ENCODE measurements around the gene TXLNG. TPM values are rescaled to one million over a fixed set of nuclear protein-coding genes. Genes with fewer than 3 reads are reported as not detected.
"Not testable (repeated sequence)": the region's sequence is repeated elsewhere in the genome, so short reads cannot be mapped to it uniquely, and the experiment has no call there.

TXLNG gene
- total RNA-seq, 1 donor from 2014 or later = 11.2 TPM

- no peaks in the 10 kb centered on the region for H3K4me1 ChIP-seq
- peaks cover 77% of the 10 kb centered on the region for H3K36me3 ChIP-seq
- H3K27ac ChIP-seq = no peak overlapping the region
- H3K27me3 ChIP-seq (ENCODE audit: low read depth) = no peaks in the 10 kb centered on the region
- no peaks in the 10 kb centered on the region for H3K9me3 ChIP-seq
- DNase-seq (no peak), ATAC-seq (no peak)
- intact Hi-C loops (cut with DNase I) = no loop called here
- H3K4me3 ChIP-seq = no peak overlapping the region
- TF ChIP-seq CTCF (IDR thresholded peaks at IDR 0.05) = no peak
Measured at GRCh38 chrX:16745659-16746058, 40.6 kb upstream of the TXLNG start.

- no peaks in the 10 kb centered on the region for H3K27me3 ChIP-seq (ENCODE audit: low read depth)
- peaks cover 64% of the 10 kb centered on the region for H3K36me3 ChIP-seq
- no peaks in the 10 kb centered on the region for H3K9me3 ChIP-seq
- H3K27ac ChIP-seq = no peak overlapping the region
- no peak overlapping the region for H3K4me3 ChIP-seq
- ATAC-seq (no peak), DNase-seq (no peak)
- H3K4me1 ChIP-seq = no peaks in the 10 kb centered on the region
- intact Hi-C loops (cut with DNase I) = no loop called here
- no peak for TF ChIP-seq CTCF (IDR thresholded peaks at IDR 0.05)
Measured at GRCh38 chrX:16748425-16748824, 37.8 kb upstream of the TXLNG start.

GRCh38 chrX:16750136-16750535, 36.1 kb upstream of the TXLNG start:
- no peak overlapping the region for H3K27ac ChIP-seq
- no peak for TF ChIP-seq CTCF (IDR thresholded peaks at IDR 0.05)
- no peaks in the 10 kb centered on the region for H3K9me3 ChIP-seq
- H3K27me3 ChIP-seq (ENCODE audit: low read depth) = no peaks in the 10 kb centered on the region
- no peak for DNase-seq
- no peaks in the 10 kb centered on the region for H3K4me1 ChIP-seq
- intact Hi-C loops (cut with DNase I) = no loop called here
- peaks cover 60% of the 10 kb centered on the region for H3K36me3 ChIP-seq
- ATAC-seq = no peak
- H3K4me3 ChIP-seq = no peak overlapping the region

GRCh38 chrX:16754019-16754418, 32.2 kb upstream of the TXLNG start:
- peaks cover 65% of the 10 kb centered on the region for H3K36me3 ChIP-seq
- ATAC-seq (no peak), DNase-seq (no peak)

GRCh38 chrX:16756724-16757123, 29.5 kb upstream of the TXLNG start:
- Histone ChIP-seq H3K27ac (no peak overlapping the region), H3K27me3 (ENCODE audit: low read depth) (no peaks in the 10 kb centered on the region), H3K4me1 (no peaks in the 10 kb centered on the region), H3K4me3 (no peak overlapping the region), H3K9me3 (no peaks in the 10 kb centered on the region), H3K36me3 (peaks cover 70% of the 10 kb centered on the region)
- intact Hi-C loops (cut with DNase I) = no loop called here
- DNase-seq (no peak), ATAC-seq (no peak)
- no peak for TF ChIP-seq CTCF (IDR thresholded peaks at IDR 0.05)

More at GRCh38 chrX:16754019-16754418, 32.2 kb upstream of the TXLNG start:
- intact Hi-C loops (cut with DNase I) = no loop called here
- Histone ChIP-seq H3K27ac (no peak overlapping the region), H3K4me3 (no peak overlapping the region), H3K27me3 (ENCODE audit: low read depth) (no peaks in the 10 kb centered on the region), H3K4me1 (no peaks in the 10 kb centered on the region), H3K9me3 (no peaks in the 10 kb centered on the region)
- no peak for TF ChIP-seq CTCF (IDR thresholded peaks at IDR 0.05)

GRCh38 chrX:16761500-16761899, 24.8 kb upstream of the TXLNG start:
- intact Hi-C loops (cut with DNase I) = not testable (repeated sequence)
- peaks cover 42% of the 10 kb centered on the region for H3K36me3 ChIP-seq

More at GRCh38 chrX:16761500-16761899, 24.8 kb upstream of the TXLNG start:
- H3K27me3 ChIP-seq (ENCODE audit: low read depth); ATAC-seq; H3K9me3 ChIP-seq; H3K4me3 ChIP-seq; H3K27ac ChIP-seq; DNase-seq; H3K4me1 ChIP-seq: not testable (repeated sequence)
